VCaP (cell line): ENCODE results near the gene CAPZA2.

Experiments
- H3K27ac ChIP-seq: fragments of 450-650 bp; 2 replicates; pipeline ENCODE4 v1.5.1; 2017
- TF ChIP-seq, protein P1 (sequence below): fragments of 450-650 bp; conservative IDR thresholded peaks from 2 replicates; pipeline ENCODE4 v1.5.1; 2017; ENCODE audit warnings: mild to moderate bottlenecking, moderate library complexity

The CAPZA2 gene

DNA sequence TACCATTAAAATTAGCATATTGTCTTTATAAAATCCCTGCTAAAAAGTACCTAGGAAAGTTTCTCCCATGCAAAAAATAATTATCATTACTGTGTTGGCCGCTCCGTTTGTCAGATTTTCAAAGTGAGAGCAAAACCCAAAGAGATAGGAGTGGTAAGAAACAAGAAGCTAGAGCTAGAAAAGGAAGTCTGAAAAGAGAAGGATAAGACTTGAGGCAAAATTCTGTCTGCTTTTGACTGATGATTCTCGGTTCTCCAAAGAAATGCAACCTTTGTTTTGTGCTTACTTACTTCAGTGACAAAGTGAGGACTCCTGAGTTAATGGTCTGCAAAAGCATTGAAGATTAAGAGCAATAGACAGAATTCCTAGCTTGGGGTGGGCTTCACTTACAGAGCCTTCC, 33.3 kb upstream of the CAPZA2 start:
- TF ChIP-seq, protein P1, sequence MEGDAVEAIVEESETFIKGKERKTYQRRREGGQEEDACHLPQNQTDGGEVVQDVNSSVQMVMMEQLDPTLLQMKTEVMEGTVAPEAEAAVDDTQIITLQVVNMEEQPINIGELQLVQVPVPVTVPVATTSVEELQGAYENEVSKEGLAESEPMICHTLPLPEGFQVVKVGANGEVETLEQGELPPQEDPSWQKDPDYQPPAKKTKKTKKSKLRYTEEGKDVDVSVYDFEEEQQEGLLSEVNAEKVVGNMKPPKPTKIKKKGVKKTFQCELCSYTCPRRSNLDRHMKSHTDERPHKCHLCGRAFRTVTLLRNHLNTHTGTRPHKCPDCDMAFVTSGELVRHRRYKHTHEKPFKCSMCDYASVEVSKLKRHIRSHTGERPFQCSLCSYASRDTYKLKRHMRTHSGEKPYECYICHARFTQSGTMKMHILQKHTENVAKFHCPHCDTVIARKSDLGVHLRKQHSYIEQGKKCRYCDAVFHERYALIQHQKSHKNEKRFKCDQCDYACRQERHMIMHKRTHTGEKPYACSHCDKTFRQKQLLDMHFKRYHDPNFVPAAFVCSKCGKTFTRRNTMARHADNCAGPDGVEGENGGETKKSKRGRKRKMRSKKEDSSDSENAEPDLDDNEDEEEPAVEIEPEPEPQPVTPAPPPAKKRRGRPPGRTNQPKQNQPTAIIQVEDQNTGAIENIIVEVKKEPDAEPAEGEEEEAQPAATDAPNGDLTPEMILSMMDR, result no peak
- no peak overlapping the region for H3K27ac ChIP-seq

DNA sequence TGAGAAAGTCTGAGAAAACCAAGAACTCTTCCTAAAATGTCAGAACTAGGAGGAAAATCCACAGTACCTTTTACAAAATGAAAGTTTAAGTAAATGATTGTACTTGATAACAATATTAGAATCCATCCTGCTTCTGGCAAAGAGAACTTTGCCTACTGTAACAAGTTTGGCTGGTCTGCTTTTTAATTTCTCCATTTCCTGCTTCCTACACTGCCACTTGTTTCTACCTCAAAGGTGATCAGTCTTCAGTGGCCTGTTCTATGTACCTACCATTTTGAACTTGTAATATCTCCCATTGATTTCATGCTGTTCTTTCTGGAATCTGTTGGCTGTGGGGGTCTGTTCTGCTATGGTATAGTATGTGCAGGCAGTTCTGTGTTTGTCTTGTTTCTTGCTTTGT, 32.9 kb upstream of the CAPZA2 start:
- TF ChIP-seq, protein P1, result no peak
- no peak overlapping the region for H3K27ac ChIP-seq

DNA sequence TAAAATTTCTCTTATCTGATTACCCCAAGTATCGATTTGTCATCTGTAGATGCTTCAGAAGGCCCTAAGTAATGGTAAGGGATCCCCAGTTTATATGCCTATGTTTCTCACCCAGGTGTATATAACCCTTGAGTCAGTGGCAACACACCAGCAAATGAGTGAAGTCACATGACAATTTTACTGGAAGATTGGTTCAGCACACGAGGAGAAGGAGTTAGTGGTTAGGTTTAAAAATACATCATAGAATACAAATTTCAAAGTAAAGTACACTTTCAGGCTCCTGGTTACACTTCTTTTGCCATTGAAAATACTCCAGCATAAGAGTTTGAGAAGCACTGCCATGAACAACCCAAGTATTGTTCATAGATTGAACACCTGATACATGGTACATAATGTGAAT, 29.7 kb upstream of the CAPZA2 start:
- TF ChIP-seq, protein P1, result no peak
- no peak overlapping the region for H3K27ac ChIP-seq

DNA sequence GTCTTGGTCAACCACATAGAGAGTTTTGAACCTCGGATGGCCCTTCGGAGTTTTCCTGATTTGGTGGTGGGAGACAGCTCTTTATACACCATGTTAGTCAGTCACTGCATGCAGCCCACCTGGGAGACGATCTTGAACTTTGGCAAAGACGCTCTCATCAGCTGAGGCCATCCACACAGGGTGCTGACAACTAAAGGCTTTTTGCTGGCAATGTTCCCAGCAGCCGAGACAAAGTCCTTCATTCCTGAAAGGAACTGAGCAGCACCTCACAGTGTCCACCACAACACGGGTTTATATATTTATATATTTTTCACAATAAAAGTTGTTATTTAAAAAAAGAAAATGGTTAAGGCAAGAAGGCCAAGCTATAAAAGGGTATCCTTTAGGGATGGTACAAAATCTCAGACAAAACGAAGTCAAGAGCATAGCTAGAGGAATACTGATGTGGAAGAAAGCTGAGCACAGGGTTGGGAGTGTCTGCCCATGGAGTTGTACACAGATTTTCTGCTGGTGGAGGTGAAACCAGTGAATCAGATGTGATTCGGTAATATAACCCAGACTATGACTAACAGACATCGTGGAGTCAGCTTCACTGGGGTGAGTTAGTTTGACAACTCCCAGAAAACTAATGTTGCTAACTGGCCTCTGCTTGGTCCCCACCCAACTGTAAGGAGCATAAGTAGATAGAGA, 27.4 kb upstream of the CAPZA2 start:
- TF ChIP-seq, protein P1, result no peak

DNA sequence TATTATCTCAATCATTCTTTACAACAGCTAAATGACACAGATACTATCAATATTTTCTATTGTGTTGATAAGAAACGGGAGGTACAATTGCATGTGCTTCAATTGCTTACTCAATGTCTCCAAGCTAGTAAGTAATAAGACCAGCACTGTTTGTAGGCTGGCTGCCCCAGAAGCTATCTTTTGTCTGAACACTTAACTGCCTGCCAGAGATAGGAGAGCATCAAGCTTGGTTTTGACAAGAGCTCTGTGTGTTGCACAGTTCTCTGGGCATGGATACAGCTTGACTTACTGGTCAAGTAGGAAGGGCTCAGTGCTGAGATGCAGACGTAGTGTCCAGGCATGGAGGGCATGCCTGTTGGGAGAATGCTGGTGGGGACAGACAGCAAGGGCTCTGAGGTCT, 26.3 kb upstream of the CAPZA2 start:
- TF ChIP-seq, protein P1, result no peak

More for the DNA sequence above, 27.4 kb upstream of the CAPZA2 start:
- no peak overlapping the region for H3K27ac ChIP-seq

DNA sequence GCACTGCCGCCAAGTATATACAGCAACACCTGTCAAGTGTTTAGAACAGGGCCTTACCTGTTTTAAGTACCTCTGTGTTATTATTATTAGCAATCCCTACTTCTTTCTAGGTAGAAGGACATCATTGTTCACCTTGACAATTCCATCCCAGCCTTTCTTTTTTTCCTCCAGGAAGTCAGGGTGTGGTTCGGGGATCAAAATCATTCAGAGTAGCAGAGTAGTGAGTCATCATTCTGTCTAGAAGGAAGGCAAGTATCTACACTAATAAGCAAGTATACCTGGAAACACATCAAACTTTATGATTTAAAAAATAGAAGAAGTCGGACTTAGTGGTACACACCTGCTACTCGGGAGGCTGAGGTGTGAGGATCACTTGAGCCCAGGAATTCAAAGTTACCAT, 25.5 kb upstream of the CAPZA2 start:
- H3K27ac ChIP-seq, result no peak overlapping the region

More for the DNA sequence above, 26.3 kb upstream of the CAPZA2 start:
- H3K27ac ChIP-seq, result no peak overlapping the region

DNA sequence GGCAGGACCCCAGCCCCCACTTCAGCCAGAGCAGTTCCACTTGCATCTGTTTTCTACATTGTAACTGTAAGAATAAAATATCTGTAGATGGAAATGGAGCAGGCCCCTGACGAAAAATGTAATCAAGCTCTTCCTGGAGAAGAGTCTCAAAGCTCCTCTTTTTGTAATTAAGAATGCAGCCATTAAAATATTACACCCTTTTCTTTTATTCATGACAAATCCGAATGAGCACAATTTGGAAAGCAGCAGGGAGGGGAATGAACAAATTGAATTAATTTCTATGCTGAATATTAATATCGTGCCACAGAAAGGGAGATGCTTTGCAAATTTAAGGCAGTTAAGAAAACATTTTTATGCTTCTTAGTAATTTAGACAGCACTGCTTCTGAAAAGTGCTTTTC, 24.8 kb upstream of the CAPZA2 start:
- H3K27ac ChIP-seq, result no peak overlapping the region
- TF ChIP-seq, protein P1, result no peak

More for the DNA sequence above, 25.5 kb upstream of the CAPZA2 start:
- TF ChIP-seq, protein P1, result no peak
